ENCODE results near the gene BTBD19. TPM values are rescaled to one million over a fixed set of nuclear protein-coding genes. Genes with fewer than 3 reads are reported as not detected.

The BTBD19 gene
- total and polyA plus RNA-seq, 9 of the 15 experiments (the other 6 are each of a cell fraction or from before 2014, with no cell fraction given): 0.22 to 2.0 (median 0.95) TPM

DNA sequence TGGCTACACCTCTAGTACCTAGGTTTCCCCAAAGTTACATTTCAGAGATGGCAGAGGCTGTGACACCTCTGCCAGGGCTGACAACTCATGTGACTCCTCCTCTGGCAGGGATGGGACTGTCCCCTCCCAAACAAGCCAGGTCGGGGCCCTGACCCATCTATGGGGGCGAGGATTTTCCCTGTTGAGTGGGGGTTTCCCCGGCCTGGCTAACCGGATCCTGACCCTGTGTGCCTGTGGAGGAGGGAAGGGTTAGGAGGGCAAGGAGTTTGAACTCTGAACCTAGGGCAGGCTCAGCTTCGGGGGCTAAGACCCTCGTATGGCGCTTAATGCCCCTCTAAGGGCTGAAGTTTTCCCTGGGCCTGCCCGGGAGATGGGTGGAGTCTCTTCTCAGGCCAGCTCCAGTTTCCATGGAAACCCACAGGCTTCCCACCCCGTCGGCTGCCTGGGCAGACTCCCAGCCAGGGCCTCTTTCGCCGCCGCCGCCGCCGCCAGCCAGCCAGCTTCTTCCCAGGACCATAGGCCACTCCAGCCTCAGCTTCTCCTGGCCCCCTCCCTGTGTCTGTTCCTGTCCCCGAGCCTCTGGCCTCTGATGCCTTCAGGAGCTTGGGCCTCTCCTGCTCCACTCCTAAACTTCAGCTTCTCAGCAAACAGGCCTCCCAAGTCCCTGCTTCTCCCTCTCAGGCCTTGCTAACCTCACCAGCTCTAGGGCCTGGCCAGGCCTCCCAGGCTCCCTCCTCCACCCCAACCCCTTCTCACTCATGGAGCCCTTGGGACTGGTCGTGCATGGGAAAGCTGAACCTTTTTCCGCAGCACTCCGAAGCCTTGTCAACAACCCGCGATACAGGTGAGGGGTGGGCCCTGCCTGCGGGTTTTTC, at the start of gene BTBD19 (continued):
- TF ChIP-seq, protein P1, sequence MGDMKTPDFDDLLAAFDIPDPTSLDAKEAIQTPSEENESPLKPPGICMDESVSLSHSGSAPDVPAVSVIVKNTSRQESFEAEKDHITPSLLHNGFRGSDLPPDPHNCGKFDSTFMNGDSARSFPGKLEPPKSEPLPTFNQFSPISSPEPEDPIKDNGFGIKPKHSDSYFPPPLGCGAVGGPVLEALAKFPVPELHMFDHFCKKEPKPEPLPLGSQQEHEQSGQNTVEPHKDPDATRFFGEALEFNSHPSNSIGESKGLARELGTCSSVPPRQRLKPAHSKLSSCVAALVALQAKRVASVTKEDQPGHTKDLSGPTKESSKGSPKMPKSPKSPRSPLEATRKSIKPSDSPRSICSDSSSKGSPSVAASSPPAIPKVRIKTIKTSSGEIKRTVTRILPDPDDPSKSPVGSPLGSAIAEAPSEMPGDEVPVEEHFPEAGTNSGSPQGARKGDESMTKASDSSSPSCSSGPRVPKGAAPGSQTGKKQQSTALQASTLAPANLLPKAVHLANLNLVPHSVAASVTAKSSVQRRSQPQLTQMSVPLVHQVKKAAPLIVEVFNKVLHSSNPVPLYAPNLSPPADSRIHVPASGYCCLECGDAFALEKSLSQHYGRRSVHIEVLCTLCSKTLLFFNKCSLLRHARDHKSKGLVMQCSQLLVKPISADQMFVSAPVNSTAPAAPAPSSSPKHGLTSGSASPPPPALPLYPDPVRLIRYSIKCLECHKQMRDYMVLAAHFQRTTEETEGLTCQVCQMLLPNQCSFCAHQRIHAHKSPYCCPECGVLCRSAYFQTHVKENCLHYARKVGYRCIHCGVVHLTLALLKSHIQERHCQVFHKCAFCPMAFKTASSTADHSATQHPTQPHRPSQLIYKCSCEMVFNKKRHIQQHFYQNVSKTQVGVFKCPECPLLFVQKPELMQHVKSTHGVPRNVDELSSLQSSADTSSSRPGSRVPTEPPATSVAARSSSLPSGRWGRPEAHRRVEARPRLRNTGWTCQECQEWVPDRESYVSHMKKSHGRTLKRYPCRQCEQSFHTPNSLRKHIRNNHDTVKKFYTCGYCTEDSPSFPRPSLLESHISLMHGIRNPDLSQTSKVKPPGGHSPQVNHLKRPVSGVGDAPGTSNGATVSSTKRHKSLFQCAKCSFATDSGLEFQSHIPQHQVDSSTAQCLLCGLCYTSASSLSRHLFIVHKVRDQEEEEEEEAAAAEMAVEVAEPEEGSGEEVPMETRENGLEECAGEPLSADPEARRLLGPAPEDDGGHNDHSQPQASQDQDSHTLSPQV (IDR thresholded peaks at IDR 0.05): no peak; the same call in none of the 2 replicates
- TF ChIP-seq MCM2 (IDR thresholded peaks at IDR 0.05; ENCODE audit: low read depth): no peak
- TF ChIP-seq, protein P2, sequence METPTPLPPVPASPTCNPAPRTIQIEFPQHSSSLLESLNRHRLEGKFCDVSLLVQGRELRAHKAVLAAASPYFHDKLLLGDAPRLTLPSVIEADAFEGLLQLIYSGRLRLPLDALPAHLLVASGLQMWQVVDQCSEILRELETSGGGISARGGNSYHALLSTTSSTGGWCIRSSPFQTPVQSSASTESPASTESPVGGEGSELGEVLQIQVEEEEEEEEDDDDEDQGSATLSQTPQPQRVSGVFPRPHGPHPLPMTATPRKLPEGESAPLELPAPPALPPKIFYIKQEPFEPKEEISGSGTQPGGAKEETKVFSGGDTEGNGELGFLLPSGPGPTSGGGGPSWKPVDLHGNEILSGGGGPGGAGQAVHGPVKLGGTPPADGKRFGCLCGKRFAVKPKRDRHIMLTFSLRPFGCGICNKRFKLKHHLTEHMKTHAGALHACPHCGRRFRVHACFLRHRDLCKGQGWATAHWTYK (CRISPR knock-in tag; IDR thresholded peaks at IDR 0.05): no peak; the same call in 1 of the 2 replicates
- no peak; the same call in 1 of the 2 replicates for TF ChIP-seq BRD4 (IDR thresholded peaks at IDR 0.05)
- TF ChIP-seq FOXK2 (conservative IDR thresholded peaks at IDR 0.05 in 1 of 2, IDR thresholded peaks at IDR 0.05 in 1 of 2; ENCODE audit: low read depth in 2 of 2): no peak
- TF ChIP-seq, protein P3, sequence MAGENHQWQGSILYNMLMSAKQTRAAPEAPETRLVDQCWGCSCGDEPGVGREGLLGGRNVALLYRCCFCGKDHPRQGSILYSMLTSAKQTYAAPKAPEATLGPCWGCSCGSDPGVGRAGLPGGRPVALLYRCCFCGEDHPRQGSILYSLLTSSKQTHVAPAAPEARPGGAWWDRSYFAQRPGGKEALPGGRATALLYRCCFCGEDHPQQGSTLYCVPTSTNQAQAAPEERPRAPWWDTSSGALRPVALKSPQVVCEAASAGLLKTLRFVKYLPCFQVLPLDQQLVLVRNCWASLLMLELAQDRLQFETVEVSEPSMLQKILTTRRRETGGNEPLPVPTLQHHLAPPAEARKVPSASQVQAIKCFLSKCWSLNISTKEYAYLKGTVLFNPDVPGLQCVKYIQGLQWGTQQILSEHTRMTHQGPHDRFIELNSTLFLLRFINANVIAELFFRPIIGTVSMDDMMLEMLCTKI (IDR thresholded peaks at IDR 0.05; ENCODE audit: partially characterized antibody): no peak
- TF ChIP-seq, protein P4, sequence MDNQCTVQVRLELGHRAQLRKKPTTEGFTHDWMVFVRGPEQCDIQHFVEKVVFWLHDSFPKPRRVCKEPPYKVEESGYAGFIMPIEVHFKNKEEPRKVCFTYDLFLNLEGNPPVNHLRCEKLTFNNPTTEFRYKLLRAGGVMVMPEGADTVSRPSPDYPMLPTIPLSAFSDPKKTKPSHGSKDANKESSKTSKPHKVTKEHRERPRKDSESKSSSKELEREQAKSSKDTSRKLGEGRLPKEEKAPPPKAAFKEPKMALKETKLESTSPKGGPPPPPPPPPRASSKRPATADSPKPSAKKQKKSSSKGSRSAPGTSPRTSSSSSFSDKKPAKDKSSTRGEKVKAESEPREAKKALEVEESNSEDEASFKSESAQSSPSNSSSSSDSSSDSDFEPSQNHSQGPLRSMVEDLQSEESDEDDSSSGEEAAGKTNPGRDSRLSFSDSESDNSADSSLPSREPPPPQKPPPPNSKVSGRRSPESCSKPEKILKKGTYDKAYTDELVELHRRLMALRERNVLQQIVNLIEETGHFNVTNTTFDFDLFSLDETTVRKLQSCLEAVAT (IDR thresholded peaks at IDR 0.05): peak in 1 of 2 experiments; percentile 71; a peak in 2 of 4 replicates
- no peak for TF ChIP-seq ZNF717 (CRISPR knock-in tag; IDR thresholded peaks at IDR 0.05)
- TF ChIP-seq KLF13 (tag; IDR thresholded peaks at IDR 0.05; ENCODE audit: borderline replicate concordance, low read depth): no peak
- no peak for TF ChIP-seq PHB (CRISPR knock-in tag; IDR thresholded peaks at IDR 0.05)
- no peak for TF ChIP-seq CBX3 (IDR thresholded peaks at IDR 0.05; ENCODE audit: borderline replicate concordance in 1 of 2, low read length in 2 of 2)
- no peak for TF ChIP-seq STAT5A (IDR thresholded peaks at IDR 0.05; ENCODE audit: borderline replicate concordance, low read length)
- TF ChIP-seq, protein P5, sequence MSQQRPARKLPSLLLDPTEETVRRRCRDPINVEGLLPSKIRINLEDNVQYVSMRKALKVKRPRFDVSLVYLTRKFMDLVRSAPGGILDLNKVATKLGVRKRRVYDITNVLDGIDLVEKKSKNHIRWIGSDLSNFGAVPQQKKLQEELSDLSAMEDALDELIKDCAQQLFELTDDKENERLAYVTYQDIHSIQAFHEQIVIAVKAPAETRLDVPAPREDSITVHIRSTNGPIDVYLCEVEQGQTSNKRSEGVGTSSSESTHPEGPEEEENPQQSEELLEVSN (IDR thresholded peaks at IDR 0.05; ENCODE audit: borderline replicate concordance in 1 of 2, extremely low read depth in 1 of 2, insufficient read depth in 1 of 2, insufficient read length in 1 of 2, low read depth in 1 of 2, low read length in 1 of 2, poor library complexity in 1 of 2, severe bottlenecking in 1 of 2): peak in 1 of 2 experiments; percentile 31
- no peak for TF ChIP-seq ZNF444 (CRISPR knock-in tag; IDR thresholded peaks at IDR 0.05)

Measured in K562 (cell line).